ENCODE data around the gene GALNT3. TPM values are rescaled to one million over a fixed set of nuclear protein-coding genes. Genes with fewer than 3 reads are reported as not detected.

The GALNT3 gene
- total and polyA plus RNA-seq, 9 of the 15 experiments (the other 6 are each of a cell fraction or from before 2014, with no cell fraction given), result 0.03 to 0.29 (median 0.06) TPM; not detected in 6

DNA sequence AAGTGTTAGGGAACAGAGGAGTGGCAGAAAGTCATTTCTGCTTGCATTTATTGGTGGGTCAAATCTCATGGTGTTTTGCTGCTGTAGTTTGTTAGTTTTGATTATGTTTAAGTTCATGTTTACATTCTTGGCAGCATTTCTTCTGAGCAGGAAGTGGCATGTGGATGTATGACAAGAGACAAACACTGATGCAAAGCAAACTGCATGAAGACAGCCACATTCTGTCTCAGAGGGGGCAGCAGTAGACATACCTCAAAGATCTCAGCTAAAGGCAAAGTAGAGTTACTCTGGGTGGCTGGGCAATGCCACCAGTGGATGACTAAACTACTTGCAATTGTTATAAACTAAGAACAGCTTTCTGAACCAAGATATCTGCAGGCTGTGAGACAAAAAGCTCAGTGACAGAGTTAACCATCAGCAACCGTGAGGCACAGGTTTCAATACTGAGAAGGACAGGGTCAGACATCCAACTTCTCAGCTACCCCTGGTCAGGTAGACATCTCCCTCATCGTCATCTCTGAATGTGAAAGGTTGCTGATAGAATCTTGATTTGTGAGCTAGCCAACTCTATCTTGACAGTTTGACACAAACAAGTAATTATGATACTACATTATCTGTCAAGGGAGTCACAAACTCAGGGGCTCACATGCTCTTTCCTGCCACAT is 16.4 kb downstream of the GALNT3 start:
- 0% methylated on average over 2 of the region's 2 CpGs for WGBS (ENCODE audit: insufficient coverage, low coverage, missing lambda C conversion rate)
- intact Hi-C loops (cut with micrococcal nuclease), result loop anchor here (10.0 kb wide), 1 partner anchor 363 kb away; no protein-coding TSS in a partner anchor

More for the DNA sequence above, 16.4 kb downstream of the GALNT3 start:
- POLR2A ChIA-PET, result no interaction called here
- Histone ChIP-seq H3K27ac (ENCODE audit: extremely low read depth, low read depth, low read length) (no peak overlapping the region), H3K27me3 (ENCODE audit: control insufficient read depth in 2 of 2, insufficient read depth in 2 of 2, low read length in 2 of 2) (no peaks in the 10 kb centered on the region), H3K4me3 (no peak overlapping the region), H3K4me2 (ENCODE audit: insufficient read depth, low read length) (no peak overlapping the region), H3K4me1 (replicated peaks in 1 of 2; ENCODE audit: control insufficient read depth in 2 of 2, insufficient read depth in 2 of 2, low read length in 2 of 2) (no peaks in the 10 kb centered on the region), H4K20me1 (replicated peaks; ENCODE audit: control insufficient read depth, insufficient read depth, low read length) (no peaks in the 10 kb centered on the region), H2AFZ (ENCODE audit: low read depth, low read length) (no peak overlapping the region), H3K36me3 (ENCODE audit: control insufficient read depth, insufficient read depth, low read length) (no peaks in the 10 kb centered on the region), H3K9ac (ENCODE audit: insufficient read depth in 1 of 2, low read depth in 2 of 2, low read length in 2 of 2) (no peak overlapping the region), H3K9me1 (ENCODE audit: control insufficient read depth, insufficient read depth, low read length) (no peaks in the 10 kb centered on the region), H3K79me2 (ENCODE audit: control insufficient read depth, insufficient read depth, low read length) (no peaks in the 10 kb centered on the region), H3K9me3 (replicated peaks; ENCODE audit: control insufficient read depth, insufficient read depth, low read depth, low read length) (no peaks in the 10 kb centered on the region; the same call in 1 of the 2 replicates)
- no peak for DNase-seq (ENCODE audit: extremely low read depth in 1 of 4, low spot score in 3 of 4)
- in situ Hi-C loops (cut with MboI), result no loop called here
- no TSS peak for BruUV-seq (replicated peaks)
- ATAC-seq, result no peak
- FAIRE-seq, result no peak
- CTCF ChIA-PET (ENCODE audit: low intra/inter-chr PET ratio), result no interaction called here
- TF ChIP-seq ELF1 (tag; IDR thresholded peaks at IDR 0.05), result no peak
- no peak for TF ChIP-seq SREBF1 (IDR thresholded peaks at IDR 0.05; ENCODE audit: borderline replicate concordance, low read depth, low read length)
- TF ChIP-seq MYC (IDR thresholded peaks at IDR 0.05; ENCODE audit: low read depth, low read length), result no peak
- TF ChIP-seq MYC (CRISPR knock-in tag; IDR thresholded peaks at IDR 0.05; ENCODE audit: borderline replicate concordance, low read depth), result no peak
- no peak for TF ChIP-seq BHLHE40 (IDR thresholded peaks at IDR 0.05; ENCODE audit: low read length)
- TF ChIP-seq NFATC3 (IDR thresholded peaks at IDR 0.05), result no peak
- no peak for TF ChIP-seq MYBL2 (IDR thresholded peaks at IDR 0.05; ENCODE audit: low read depth)
- TF ChIP-seq MYBL2 (CRISPR knock-in tag; IDR thresholded peaks at IDR 0.05; ENCODE audit: borderline replicate concordance), result no peak
- TF ChIP-seq ETV6 (IDR thresholded peaks at IDR 0.05; ENCODE audit: borderline replicate concordance in 1 of 2, low read depth in 2 of 2, low read length in 1 of 2), result no peak
- TF ChIP-seq ETV6 (CRISPR knock-in tag; IDR thresholded peaks at IDR 0.05; ENCODE audit: borderline replicate concordance), result no peak
- TF ChIP-seq ZFPM2 (CRISPR knock-in tag; IDR thresholded peaks at IDR 0.05), result no peak
- TF ChIP-seq, protein P1, sequence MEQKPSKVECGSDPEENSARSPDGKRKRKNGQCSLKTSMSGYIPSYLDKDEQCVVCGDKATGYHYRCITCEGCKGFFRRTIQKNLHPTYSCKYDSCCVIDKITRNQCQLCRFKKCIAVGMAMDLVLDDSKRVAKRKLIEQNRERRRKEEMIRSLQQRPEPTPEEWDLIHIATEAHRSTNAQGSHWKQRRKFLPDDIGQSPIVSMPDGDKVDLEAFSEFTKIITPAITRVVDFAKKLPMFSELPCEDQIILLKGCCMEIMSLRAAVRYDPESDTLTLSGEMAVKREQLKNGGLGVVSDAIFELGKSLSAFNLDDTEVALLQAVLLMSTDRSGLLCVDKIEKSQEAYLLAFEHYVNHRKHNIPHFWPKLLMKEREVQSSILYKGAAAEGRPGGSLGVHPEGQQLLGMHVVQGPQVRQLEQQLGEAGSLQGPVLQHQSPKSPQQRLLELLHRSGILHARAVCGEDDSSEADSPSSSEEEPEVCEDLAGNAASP (IDR thresholded peaks at IDR 0.05), result no peak
- TF ChIP-seq, protein P2, sequence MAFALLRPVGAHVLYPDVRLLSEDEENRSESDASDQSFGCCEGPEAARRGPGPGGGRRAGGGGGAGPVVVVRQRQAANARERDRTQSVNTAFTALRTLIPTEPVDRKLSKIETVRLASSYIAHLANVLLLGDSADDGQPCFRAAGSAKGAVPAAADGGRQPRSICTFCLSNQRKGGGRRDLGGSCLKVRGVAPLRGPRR (CRISPR knock-in tag; IDR thresholded peaks at IDR 0.05), result no peak
